SK-N-SH treated with all-trans-retinoic acid at 6 μM for 48 hours (cell line): ENCODE measurements around the gene SYK.

Source experiments
- GLIS3 ChIP-seq: fragments of 250-450 bp; sonication (Bioruptor Pico); IDR thresholded peaks from 2 replicates; pipeline ENCODE4 v1.5.0; 2020; ENCODE audit warnings: mild to moderate bottlenecking, moderate library complexity
- SNAI2 ChIP-seq: fragments of 250-450 bp; sonication (Bioruptor Pico); IDR thresholded peaks from 2 replicates; pipeline ENCODE4 v1.5.0; 2020; ENCODE audit warnings: mild to moderate bottlenecking, moderate library complexity
- TCF4 ChIP-seq: fragments of 250-450 bp; sonication (Bioruptor Pico); IDR thresholded peaks from 2 replicates; pipeline ENCODE4 v1.8.0; 2021; ENCODE audit warnings: mild to moderate bottlenecking, moderate library complexity, borderline replicate concordance
- ZNF70 ChIP-seq: fragments of 450-650 bp; formaldehyde crosslinking; IDR thresholded peaks from 2 replicates; pipeline ENCODE4 v1.5.0; 2020; ENCODE audit warnings: mild to moderate bottlenecking, moderate library complexity
- TF ChIP-seq, protein P1 (sequence below): fragments of 250-450 bp; sonication (Bioruptor Pico); IDR thresholded peaks from 2 replicates; pipeline ENCODE4 v1.8.0; 2020; ENCODE audit warnings: mild to moderate bottlenecking, moderate library complexity, borderline replicate concordance

DNA sequence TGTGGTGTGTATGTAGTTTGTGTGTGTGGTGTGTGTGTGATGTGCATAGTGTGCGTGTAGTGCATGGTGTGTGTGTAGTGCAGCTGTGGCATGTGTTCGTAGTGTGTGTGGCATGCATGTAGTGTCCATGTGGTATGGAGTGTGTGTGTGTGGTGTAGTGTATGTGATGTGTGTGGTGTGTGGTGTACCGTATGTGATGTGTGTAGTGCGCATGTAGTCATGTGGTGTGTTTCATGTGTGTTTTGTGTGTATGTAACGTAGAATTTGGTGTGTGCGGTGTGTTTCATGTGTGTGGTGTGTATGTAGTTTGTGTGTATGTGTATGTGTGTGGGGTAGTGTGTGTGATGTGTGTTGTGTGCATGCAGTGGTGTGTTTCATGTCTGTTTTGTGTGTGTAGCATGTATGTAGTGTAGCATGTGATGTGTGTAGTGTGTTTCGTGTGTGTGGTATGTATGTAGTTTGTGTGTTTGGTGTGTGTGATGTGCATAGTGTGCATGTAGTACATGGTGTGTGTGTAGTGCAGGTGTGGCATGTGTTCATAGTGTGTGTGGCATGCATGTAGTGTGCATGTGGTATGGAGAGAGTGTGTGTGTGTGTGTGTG lies 40.7 kb downstream of the SYK start:
- TF ChIP-seq SNAI2 (CRISPR knock-in tag) (no peak), TCF4 (no peak), ZNF70 (CRISPR knock-in tag) (no peak), GLIS3 (CRISPR knock-in tag) (no peak)
- TF ChIP-seq, protein P1, sequence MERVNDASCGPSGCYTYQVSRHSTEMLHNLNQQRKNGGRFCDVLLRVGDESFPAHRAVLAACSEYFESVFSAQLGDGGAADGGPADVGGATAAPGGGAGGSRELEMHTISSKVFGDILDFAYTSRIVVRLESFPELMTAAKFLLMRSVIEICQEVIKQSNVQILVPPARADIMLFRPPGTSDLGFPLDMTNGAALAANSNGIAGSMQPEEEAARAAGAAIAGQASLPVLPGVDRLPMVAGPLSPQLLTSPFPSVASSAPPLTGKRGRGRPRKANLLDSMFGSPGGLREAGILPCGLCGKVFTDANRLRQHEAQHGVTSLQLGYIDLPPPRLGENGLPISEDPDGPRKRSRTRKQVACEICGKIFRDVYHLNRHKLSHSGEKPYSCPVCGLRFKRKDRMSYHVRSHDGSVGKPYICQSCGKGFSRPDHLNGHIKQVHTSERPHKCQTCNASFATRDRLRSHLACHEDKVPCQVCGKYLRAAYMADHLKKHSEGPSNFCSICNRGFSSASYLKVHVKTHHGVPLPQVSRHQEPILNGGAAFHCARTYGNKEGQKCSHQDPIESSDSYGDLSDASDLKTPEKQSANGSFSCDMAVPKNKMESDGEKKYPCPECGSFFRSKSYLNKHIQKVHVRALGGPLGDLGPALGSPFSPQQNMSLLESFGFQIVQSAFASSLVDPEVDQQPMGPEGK (CRISPR knock-in tag), result no peak
